HG03565 (cell line): ENCODE measurements around the gene PDE4C.

Source experiments
- ATAC-seq: cut with Tn5 transposase; IDR thresholded peaks from one replicate; pipeline ENCODE4 v1.9.1; 2021; ENCODE audit warnings: mild to moderate bottlenecking, moderate library complexity; ENCODE audit not compliant: unreplicated experiment

The PDE4C gene

GRCh38 chr19:18254546-18255503 is 28.6 kb upstream of the PDE4C start:
- ATAC-seq: no peak

DNA sequence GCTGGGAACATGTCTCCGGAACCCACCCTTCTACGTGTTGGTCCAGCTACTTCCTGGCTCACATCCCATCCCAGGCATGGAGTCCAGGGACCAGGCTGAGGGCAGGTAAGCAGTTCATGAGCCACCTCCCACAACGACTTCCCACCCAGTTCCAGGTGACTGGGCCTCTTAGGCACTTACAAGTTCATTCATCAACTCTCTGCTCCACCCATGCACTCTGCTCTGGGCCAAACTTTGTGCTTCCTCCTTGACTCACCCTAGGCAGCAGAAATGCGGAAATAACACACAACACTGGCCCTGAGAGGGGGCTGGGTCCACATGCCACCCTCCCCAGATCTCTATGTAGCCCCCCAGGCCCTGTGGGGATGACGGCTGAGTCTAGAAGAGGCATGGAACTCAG is 27.5 kb upstream of the PDE4C start:
- no peak for ATAC-seq

DNA sequence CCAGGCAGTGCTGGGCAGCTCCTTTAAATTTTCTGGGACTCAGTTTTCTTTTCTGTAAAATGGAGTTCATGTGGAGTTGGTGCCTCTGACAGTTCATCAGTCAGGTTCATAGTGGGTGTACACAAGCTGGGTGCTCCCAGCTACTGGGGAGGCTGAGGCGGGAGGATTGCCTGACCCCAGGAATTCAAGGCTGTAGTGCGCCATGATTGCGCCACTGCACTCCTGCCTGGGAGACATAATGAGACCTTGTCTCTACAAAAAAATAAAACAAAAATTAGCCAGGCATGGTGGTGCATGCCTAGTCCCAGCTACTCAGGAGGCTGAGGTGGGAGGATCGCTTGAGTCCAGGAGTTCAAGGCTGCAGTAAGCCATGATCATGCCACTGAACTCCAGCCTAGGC is 26.9 kb upstream of the PDE4C start:
- ATAC-seq: no peak

GRCh38 chr19:18252370-18252717 is 26.1 kb upstream of the PDE4C start:
- ATAC-seq: no peak

DNA sequence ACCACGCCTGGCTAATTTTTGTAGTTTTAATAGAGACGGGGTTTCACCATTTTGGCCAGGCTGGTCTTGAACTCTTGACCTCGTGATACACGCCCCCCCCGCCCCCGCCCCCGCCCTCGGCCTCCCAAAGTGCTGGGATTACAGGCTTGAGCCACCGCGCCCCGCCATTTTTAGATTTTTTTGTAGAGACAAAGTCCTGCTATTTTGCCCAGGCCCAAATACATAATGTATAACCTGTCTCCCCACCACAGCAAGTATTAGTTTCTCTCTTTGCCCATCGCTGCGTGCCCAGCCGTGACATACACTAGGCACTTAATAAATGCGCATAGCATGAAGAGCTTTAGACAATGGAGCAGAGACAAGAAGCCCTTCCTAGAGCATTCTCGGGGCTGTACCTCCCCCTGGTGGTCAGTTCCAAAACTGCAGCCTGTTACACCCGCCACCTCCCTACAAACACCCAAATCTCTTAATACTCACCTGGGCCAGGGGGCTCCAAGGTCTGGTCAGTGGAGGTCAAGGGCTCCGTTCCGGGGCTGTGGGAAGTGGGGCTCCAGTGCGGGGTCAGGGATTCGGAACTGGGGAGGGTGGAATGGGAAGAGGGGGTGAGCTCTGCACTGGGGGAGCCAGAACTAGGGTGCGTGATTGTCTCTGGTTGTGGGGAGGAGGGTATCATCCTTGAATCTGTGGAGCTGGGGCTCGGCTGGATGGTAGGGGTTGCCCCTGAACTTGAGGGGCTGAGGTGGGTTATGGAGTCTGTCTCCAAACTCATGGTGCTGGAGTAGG is 25.5 kb upstream of the PDE4C start:
- no peak for ATAC-seq

GRCh38 chr19:18249834-18250233 is 23.6 kb upstream of the PDE4C start:
- no peak for ATAC-seq

DNA sequence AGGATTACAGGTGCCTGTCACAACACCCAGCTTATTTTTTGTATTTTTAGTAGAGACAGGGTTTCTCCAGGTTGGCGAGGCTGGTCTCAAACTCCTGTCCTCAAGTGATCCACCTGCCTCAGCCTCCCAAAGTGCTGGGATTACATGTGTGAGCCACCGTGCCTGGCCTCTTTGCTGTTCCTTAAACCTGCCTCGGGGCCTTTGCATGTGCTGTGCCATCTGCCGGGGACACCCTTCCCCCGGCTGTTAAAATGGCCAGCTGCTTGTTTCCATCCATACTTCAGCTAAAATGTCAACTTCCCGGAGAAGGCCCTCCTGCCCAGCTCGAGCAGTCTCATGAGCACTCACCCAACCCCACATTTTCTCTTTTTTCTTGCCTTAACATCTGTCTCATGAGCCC is 19.1 kb upstream of the PDE4C start:
- ATAC-seq: no peak

DNA sequence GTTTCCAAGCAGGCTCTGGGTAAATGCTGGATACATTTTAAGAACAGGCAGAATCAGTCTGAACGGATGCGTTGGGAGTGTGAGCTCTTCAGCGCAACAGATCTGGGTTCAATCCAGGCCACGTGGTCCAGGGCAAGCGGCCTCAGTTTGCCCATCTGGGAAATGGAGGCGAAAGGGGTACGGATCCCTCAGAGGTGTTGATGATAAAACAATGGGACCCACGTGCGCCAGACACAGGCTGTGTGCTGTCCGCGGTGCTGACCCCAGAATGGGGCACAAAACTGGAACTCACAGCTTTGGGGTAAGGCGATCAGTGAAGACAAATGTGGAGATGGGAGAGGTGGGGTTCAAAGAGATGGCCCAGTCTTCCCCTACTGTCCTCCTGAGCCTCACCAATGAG is 13.1 kb upstream of the PDE4C start:
- ATAC-seq: no peak

DNA sequence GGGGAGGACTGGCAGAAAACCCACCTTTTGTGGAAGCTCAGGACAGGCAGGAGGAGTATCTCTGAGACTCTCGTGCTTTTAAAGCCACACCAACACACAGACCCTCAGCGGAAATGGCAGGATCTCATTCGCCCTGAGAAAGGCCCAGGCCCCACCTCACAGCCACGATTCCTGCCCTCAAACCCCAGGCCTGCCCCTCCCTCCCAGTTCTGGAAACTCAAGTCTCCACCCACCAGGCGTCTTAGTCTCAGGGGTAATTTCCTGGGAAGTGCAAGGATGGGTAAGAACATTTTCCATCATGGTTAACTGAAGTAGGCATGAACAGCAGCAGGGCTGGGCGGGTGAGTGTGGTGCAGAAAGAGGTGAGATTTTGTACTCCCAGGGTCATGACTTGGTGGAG is 8.0 kb upstream of the PDE4C start:
- ATAC-seq: no peak

GRCh38 chr19:18233224-18233825 is 7.1 kb upstream of the PDE4C start:
- ATAC-seq: no peak

DNA sequence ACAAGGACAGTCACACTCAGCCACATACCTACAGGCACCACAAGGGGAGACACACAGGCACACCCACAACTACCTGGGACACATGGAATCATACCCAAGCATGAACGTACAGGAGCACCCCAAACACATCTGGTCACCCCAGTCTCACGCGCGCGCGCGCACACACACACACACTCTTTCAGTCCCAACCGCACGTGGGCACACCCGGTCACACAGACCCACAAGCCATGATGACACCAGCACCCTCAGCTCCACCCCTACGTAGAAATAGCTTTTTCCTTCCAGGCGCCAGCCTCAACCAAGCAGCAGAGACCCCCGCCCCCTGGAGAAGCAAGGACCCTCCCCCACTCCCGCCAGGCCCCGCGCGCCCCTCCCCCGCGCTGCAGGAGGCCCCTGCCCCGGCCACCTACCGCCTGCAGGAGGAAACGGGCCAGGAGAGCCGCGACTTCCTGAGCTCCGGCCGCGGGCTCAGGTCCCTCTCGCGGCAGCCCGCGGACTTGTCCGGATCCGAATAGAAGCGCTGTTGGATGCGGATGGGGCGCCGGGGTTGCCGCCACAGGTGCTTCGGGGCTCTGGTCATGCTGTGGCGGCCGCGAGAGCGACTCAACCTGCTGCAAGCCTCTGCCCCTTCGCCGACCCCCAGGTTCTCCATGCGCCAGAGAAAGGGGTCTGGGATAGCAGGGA is 6.4 kb upstream of the PDE4C start:
- no peak for ATAC-seq

DNA sequence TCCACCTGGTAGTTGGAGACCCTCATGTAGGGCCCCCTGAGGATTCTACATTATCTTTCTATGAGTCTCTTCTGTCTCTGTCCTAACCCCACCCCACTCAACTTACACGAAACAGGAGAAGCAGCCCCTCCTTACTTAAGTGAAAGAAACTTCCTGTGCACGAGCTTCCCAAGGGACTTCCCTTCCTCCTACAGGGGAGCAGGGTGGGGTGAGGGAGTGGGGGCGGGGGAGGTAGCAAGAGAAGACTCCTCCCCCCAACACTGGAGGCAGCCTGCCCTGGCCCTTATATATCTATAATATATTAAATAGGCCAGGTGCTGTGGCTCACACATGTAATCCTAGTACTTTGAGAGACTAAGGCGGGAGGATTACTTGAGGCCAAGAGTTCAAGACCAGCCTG is 5.5 kb upstream of the PDE4C start:
- no peak for ATAC-seq

GRCh38 chr19:18230941-18231734 is 4.9 kb upstream of the PDE4C start:
- ATAC-seq: no peak

GRCh38 chr19:18229915-18230314 is 3.7 kb upstream of the PDE4C start:
- ATAC-seq: no peak

GRCh38 chr19:18229474-18229873 is 3.2 kb upstream of the PDE4C start:
- ATAC-seq: no peak

DNA sequence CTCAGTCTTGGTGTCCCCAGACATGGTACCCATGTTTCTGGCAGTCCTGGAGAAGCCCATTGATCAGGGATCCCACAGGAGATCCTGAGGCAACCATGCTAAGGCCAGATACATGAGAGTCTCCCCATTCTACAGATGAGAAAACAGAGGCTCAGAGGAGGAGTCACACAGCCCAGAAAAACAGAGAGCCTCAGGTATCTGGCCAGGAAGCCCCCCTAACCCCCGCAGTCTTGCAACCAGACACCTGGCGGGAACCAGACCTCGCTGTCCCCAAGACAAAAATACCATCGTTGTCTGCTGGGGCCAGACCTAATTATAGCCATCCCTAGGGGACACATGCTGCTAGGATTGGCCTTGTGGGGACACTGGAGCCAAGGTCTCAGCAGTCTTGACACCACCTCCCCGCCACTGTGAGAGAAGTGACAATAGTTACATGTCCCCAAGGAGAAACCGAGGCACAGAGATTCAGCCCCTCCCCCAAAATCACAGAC is 1.6 kb upstream of the PDE4C start:
- no peak for ATAC-seq

GRCh38 chr19:18226956-18227780 is 930 bp upstream of the PDE4C start:
- no peak for ATAC-seq

DNA sequence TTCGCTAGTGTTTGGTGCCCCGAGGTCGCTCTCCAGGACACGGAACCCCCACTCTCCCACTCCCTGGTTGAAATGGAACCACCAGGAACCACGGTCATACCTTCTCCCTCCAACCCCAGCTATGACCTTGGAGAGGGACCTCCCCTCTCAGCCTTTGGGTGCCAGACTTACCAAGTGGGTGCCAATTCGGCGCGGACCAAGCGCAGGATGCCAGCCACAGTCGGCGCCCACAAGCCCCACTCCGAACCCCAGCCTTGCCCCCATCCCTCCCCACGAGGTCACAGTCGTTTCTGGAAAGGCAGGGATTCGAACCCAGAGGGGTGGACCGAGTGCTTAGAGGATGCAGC is 910 bp downstream of the PDE4C start:
- ATAC-seq: no peak

GRCh38 chr19:18224525-18225354 is 1.5 kb downstream of the PDE4C start:
- ATAC-seq: peak; percentile 88
